GM18511 (cell line): ENCODE measurements around the gene CENPM.

ENCODE experiments used
- ATAC-seq: cut with Tn5 transposase; IDR thresholded peaks from one replicate; pipeline ENCODE4 v1.9.1; 2021; ENCODE audit warnings: mild to moderate bottlenecking, moderate library complexity; ENCODE audit not compliant: unreplicated experiment

CENPM gene

GRCh38 chr22:41946629-41947423 is at the start of gene CENPM:
CENPM (minus strand) TSS chr22:41947152; CDS start chr22:41947076, 76 bp downstream.
- ATAC-seq = peak; percentile 82

- no peak for ATAC-seq
Observed at GRCh38 chr22:41995211-41995610, 48.3 kb upstream of the CENPM start.

GRCh38 chr22:41992496-41992895 is 45.5 kb upstream of the CENPM start:
- no peak for ATAC-seq

GRCh38 chr22:41991111-41991510 is 44.2 kb upstream of the CENPM start:
- no peak for ATAC-seq

- no peak for ATAC-seq
Observed at GRCh38 chr22:41989246-41989645, 42.3 kb upstream of the CENPM start.

- no peak for ATAC-seq
Observed at GRCh38 chr22:41987276-41987675, 40.3 kb upstream of the CENPM start.

GRCh38 chr22:41983513-41984405 is 36.8 kb upstream of the CENPM start:
- no peak for ATAC-seq

GRCh38 chr22:41982865-41983264 is 35.9 kb upstream of the CENPM start:
- no peak for ATAC-seq

GRCh38 chr22:41979423-41980250 is 32.7 kb upstream of the CENPM start:
- no peak for ATAC-seq

- no peak for ATAC-seq
Observed at GRCh38 chr22:41978732-41979131, 31.8 kb upstream of the CENPM start.

- no peak for ATAC-seq
Observed at GRCh38 chr22:41976961-41977566, 30.1 kb upstream of the CENPM start.

GRCh38 chr22:41976070-41976901 is 29.3 kb upstream of the CENPM start:
- ATAC-seq = no peak

GRCh38 chr22:41975299-41976069 is 28.5 kb upstream of the CENPM start:
- no peak for ATAC-seq

- ATAC-seq = no peak
Observed at GRCh38 chr22:41974691-41975290, 27.8 kb upstream of the CENPM start.

- ATAC-seq = no peak
Observed at GRCh38 chr22:41971431-41971830, 24.5 kb upstream of the CENPM start.

GRCh38 chr22:41970601-41971000 is 23.6 kb upstream of the CENPM start:
- ATAC-seq = no peak

GRCh38 chr22:41969110-41969646 is 22.2 kb upstream of the CENPM start, which contains the start of gene SEPTIN3:
SEPTIN3 (plus strand) TSS chr22:41969443; CDS start chr22:41971493, 2,050 bp downstream.
- no peak for ATAC-seq

- ATAC-seq = no peak
Observed at GRCh38 chr22:41968601-41969000, 21.6 kb upstream of the CENPM start.
